ENCODE measurements around the gene SMTNL2.

Gene SMTNL2

GRCh38 chr17:4554997-4555799, 29.1 kb upstream of the SMTNL2 start, which contains the start of gene MYBBP1A:
TSS of gene MYBBP1A (minus strand) at chr17:4555384. CDS start at chr17:4555324, 60 bp downstream.
- H3K27me3 ChIP-seq (ENCODE audit: insufficient read depth, low read length), result no peaks in the 10 kb centered on the region
- peaks cover 22% of the 10 kb centered on the region for H3K79me2 ChIP-seq (ENCODE audit: control insufficient read depth, insufficient read depth, low read length, unreplicated experiment)
- H3K4me3 ChIP-seq (ENCODE audit: low read depth, low read length), result peak within 1 kb of the TSS; percentile 75
- peak within 1 kb of the TSS; percentile 78 for H2AFZ ChIP-seq (ENCODE audit: low read length, unreplicated experiment)
- H3K4me1 ChIP-seq (ENCODE audit: control insufficient read depth, insufficient read depth, low read length, unreplicated experiment), result peaks cover 15% of the 10 kb centered on the region
- H3K36me3 ChIP-seq (ENCODE audit: insufficient read depth, low read length), result peaks cover 18% of the 10 kb centered on the region; the same call in 1 of the 2 replicates
- peak within 1 kb of the TSS; percentile 44; the same call in 1 of the 2 replicates for H3K27ac ChIP-seq (ENCODE audit: low read depth, low read length)

- H3K4me1 ChIP-seq (ENCODE audit: control insufficient read depth, insufficient read depth, low read length, unreplicated experiment), result peaks cover 15% of the 10 kb centered on the region
- H3K27me3 ChIP-seq (ENCODE audit: insufficient read depth, low read length), result no peaks in the 10 kb centered on the region
- H2AFZ ChIP-seq (ENCODE audit: low read length, unreplicated experiment), result peak overlapping the region; percentile 78
- peak overlapping the region; percentile 44; the same call in 1 of the 2 replicates for H3K27ac ChIP-seq (ENCODE audit: low read depth, low read length)
- peaks cover 10% of the 10 kb centered on the region; the same call in 1 of the 2 replicates for H3K36me3 ChIP-seq (ENCODE audit: insufficient read depth, low read length)
- H3K79me2 ChIP-seq (ENCODE audit: control insufficient read depth, insufficient read depth, low read length, unreplicated experiment), result peaks cover 22% of the 10 kb centered on the region
- peak overlapping the region; percentile 75 for H3K4me3 ChIP-seq (ENCODE audit: low read depth, low read length)
Measured at GRCh38 chr17:4555873-4556759, 28.2 kb upstream of the SMTNL2 start.

- peaks cover 15% of the 10 kb centered on the region for H3K4me1 ChIP-seq (ENCODE audit: control insufficient read depth, insufficient read depth, low read length, unreplicated experiment)
- peaks cover 22% of the 10 kb centered on the region for H3K79me2 ChIP-seq (ENCODE audit: control insufficient read depth, insufficient read depth, low read length, unreplicated experiment)
- H2AFZ ChIP-seq (ENCODE audit: low read length, unreplicated experiment), result no peak overlapping the region
- no peak overlapping the region for H3K27ac ChIP-seq (ENCODE audit: low read depth, low read length)
- H3K4me3 ChIP-seq (ENCODE audit: low read depth, low read length), result no peak overlapping the region
- H3K36me3 ChIP-seq (ENCODE audit: insufficient read depth, low read length), result peaks cover 9% of the 10 kb centered on the region; the same call in 1 of the 2 replicates
- no peaks in the 10 kb centered on the region for H3K27me3 ChIP-seq (ENCODE audit: insufficient read depth, low read length)
Measured at GRCh38 chr17:4556996-4557395, 27.3 kb upstream of the SMTNL2 start.

GRCh38 chr17:4557626-4558346, 26.5 kb upstream of the SMTNL2 start:
- H3K79me2 ChIP-seq (ENCODE audit: control insufficient read depth, insufficient read depth, low read length, unreplicated experiment), result peaks cover 19% of the 10 kb centered on the region
- no peak overlapping the region for H2AFZ ChIP-seq (ENCODE audit: low read length, unreplicated experiment)
- H3K27ac ChIP-seq (ENCODE audit: low read depth, low read length), result no peak overlapping the region
- peaks cover 3% of the 10 kb centered on the region; the same call in 1 of the 2 replicates for H3K36me3 ChIP-seq (ENCODE audit: insufficient read depth, low read length)
- peaks cover 19% of the 10 kb centered on the region for H3K4me1 ChIP-seq (ENCODE audit: control insufficient read depth, insufficient read depth, low read length, unreplicated experiment)
- no peak overlapping the region for H3K4me3 ChIP-seq (ENCODE audit: low read depth, low read length)
- no peaks in the 10 kb centered on the region for H3K27me3 ChIP-seq (ENCODE audit: insufficient read depth, low read length)

GRCh38 chr17:4558347-4558971, 25.9 kb upstream of the SMTNL2 start:
- H2AFZ ChIP-seq (ENCODE audit: low read length, unreplicated experiment), result no peak overlapping the region
- no peak overlapping the region for H3K27ac ChIP-seq (ENCODE audit: low read depth, low read length)
- H3K36me3 ChIP-seq (ENCODE audit: insufficient read depth, low read length), result no peaks in the 10 kb centered on the region
- no peak overlapping the region for H3K4me3 ChIP-seq (ENCODE audit: low read depth, low read length)
- peaks cover 17% of the 10 kb centered on the region for H3K79me2 ChIP-seq (ENCODE audit: control insufficient read depth, insufficient read depth, low read length, unreplicated experiment)
- H3K4me1 ChIP-seq (ENCODE audit: control insufficient read depth, insufficient read depth, low read length, unreplicated experiment), result peaks cover 24% of the 10 kb centered on the region
- H3K27me3 ChIP-seq (ENCODE audit: insufficient read depth, low read length), result no peaks in the 10 kb centered on the region

GRCh38 chr17:4559139-4559791, 25.1 kb upstream of the SMTNL2 start:
- no peak overlapping the region for H3K27ac ChIP-seq (ENCODE audit: low read depth, low read length)
- H3K36me3 ChIP-seq (ENCODE audit: insufficient read depth, low read length), result no peaks in the 10 kb centered on the region
- no peaks in the 10 kb centered on the region for H3K27me3 ChIP-seq (ENCODE audit: insufficient read depth, low read length)
- H3K79me2 ChIP-seq (ENCODE audit: control insufficient read depth, insufficient read depth, low read length, unreplicated experiment), result peaks cover 9% of the 10 kb centered on the region
- H3K4me1 ChIP-seq (ENCODE audit: control insufficient read depth, insufficient read depth, low read length, unreplicated experiment), result peaks cover 17% of the 10 kb centered on the region
- no peak overlapping the region for H3K4me3 ChIP-seq (ENCODE audit: low read depth, low read length)
- H2AFZ ChIP-seq (ENCODE audit: low read length, unreplicated experiment), result no peak overlapping the region

- Histone ChIP-seq H3K27me3 (ENCODE audit: insufficient read depth, low read length) (no peaks in the 10 kb centered on the region), H3K79me2 (ENCODE audit: control insufficient read depth, insufficient read depth, low read length, unreplicated experiment) (peaks cover 2% of the 10 kb centered on the region), H3K27ac (ENCODE audit: low read depth, low read length) (no peak overlapping the region), H3K36me3 (ENCODE audit: insufficient read depth, low read length) (no peaks in the 10 kb centered on the region), H3K4me1 (ENCODE audit: control insufficient read depth, insufficient read depth, low read length, unreplicated experiment) (peaks cover 16% of the 10 kb centered on the region), H2AFZ (ENCODE audit: low read length, unreplicated experiment) (no peak overlapping the region), H3K4me3 (ENCODE audit: low read depth, low read length) (no peak overlapping the region)
Measured at GRCh38 chr17:4559966-4560365, 24.4 kb upstream of the SMTNL2 start.

- Histone ChIP-seq H2AFZ (ENCODE audit: low read length, unreplicated experiment) (no peak within 1 kb of the TSS), H3K4me3 (ENCODE audit: low read depth, low read length) (no peak within 1 kb of the TSS), H3K27me3 (ENCODE audit: insufficient read depth, low read length) (no peaks in the 10 kb centered on the region), H3K27ac (ENCODE audit: low read depth, low read length) (no peak within 1 kb of the TSS), H3K36me3 (ENCODE audit: insufficient read depth, low read length) (no peaks in the 10 kb centered on the region), H3K79me2 (ENCODE audit: control insufficient read depth, insufficient read depth, low read length, unreplicated experiment) (no peaks in the 10 kb centered on the region), H3K4me1 (ENCODE audit: control insufficient read depth, insufficient read depth, low read length, unreplicated experiment) (peaks cover 16% of the 10 kb centered on the region)
Measured at GRCh38 chr17:4560421-4560820, 23.9 kb upstream of the SMTNL2 start, which contains the start of gene GGT6. TSS of gene GGT6 (minus strand) at chr17:4560577. CDS start at chr17:4560521, 56 bp downstream.

GRCh38 chr17:4560837-4561256, 23.5 kb upstream of the SMTNL2 start:
- no peak overlapping the region for H3K4me3 ChIP-seq (ENCODE audit: low read depth, low read length)
- no peaks in the 10 kb centered on the region for H3K27me3 ChIP-seq (ENCODE audit: insufficient read depth, low read length)
- H3K27ac ChIP-seq (ENCODE audit: low read depth, low read length), result no peak overlapping the region
- H3K79me2 ChIP-seq (ENCODE audit: control insufficient read depth, insufficient read depth, low read length, unreplicated experiment), result no peaks in the 10 kb centered on the region
- H3K36me3 ChIP-seq (ENCODE audit: insufficient read depth, low read length), result no peaks in the 10 kb centered on the region
- H3K4me1 ChIP-seq (ENCODE audit: control insufficient read depth, insufficient read depth, low read length, unreplicated experiment), result peaks cover 13% of the 10 kb centered on the region
- no peak overlapping the region for H2AFZ ChIP-seq (ENCODE audit: low read length, unreplicated experiment)
